ENCODE results near the gene THOC7.

THOC7 gene

DNA sequence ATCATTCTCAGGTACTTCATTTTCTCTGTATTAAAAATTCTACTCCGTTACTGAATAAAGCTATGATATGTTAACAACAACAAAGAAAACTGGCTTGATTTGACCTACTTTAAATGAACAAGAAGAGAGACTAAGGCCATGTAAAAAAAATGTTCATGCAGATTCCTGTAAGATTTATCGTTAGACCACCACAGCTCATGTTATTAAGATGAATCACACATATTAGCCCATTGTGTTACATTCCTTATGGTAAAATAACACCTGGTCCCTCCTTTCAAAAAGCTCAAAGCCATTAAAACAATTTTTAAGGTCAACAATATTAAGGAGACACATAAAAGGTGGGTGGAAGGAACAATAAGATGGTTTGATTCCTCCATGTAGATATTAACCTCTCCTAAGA lies 6.3 kb downstream of the THOC7 start:
- H3K4me2 ChIP-seq (ENCODE audit: low read length), result no peak overlapping the region
- H3K4me3 ChIP-seq (ENCODE audit: low read length), result no peak overlapping the region
- peaks cover 4% of the 10 kb centered on the region for H3K4me1 ChIP-seq (ENCODE audit: low read length)
- peaks cover 94% of the 10 kb centered on the region for H3K79me2 ChIP-seq (ENCODE audit: low read length)
- no peak overlapping the region for H2AFZ ChIP-seq (ENCODE audit: low read depth, low read length)
- no peaks in the 10 kb centered on the region for H3K9me3 ChIP-seq (ENCODE audit: insufficient read depth, low read length)
- H4K20me1 ChIP-seq (ENCODE audit: insufficient read depth, low read length), result peaks cover 17% of the 10 kb centered on the region; the same call in 1 of the 2 replicates
- no peak overlapping the region for H3K27ac ChIP-seq (ENCODE audit: low read length)
- TF ChIP-seq EZH2phosphoT487 (IDR thresholded peaks at IDR 0.05; ENCODE audit: low read depth), result no peak
- TF ChIP-seq, protein P1, sequence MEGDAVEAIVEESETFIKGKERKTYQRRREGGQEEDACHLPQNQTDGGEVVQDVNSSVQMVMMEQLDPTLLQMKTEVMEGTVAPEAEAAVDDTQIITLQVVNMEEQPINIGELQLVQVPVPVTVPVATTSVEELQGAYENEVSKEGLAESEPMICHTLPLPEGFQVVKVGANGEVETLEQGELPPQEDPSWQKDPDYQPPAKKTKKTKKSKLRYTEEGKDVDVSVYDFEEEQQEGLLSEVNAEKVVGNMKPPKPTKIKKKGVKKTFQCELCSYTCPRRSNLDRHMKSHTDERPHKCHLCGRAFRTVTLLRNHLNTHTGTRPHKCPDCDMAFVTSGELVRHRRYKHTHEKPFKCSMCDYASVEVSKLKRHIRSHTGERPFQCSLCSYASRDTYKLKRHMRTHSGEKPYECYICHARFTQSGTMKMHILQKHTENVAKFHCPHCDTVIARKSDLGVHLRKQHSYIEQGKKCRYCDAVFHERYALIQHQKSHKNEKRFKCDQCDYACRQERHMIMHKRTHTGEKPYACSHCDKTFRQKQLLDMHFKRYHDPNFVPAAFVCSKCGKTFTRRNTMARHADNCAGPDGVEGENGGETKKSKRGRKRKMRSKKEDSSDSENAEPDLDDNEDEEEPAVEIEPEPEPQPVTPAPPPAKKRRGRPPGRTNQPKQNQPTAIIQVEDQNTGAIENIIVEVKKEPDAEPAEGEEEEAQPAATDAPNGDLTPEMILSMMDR (IDR thresholded peaks at IDR 0.05; ENCODE audit: low read depth, low read length), result no peak
- no peak overlapping the region for H3K9ac ChIP-seq (ENCODE audit: low read length)
- H3K27me3 ChIP-seq (ENCODE audit: low read depth, low read length), result no peaks in the 10 kb centered on the region
- H3K36me3 ChIP-seq (replicated peaks; ENCODE audit: low read depth, low read length), result peaks cover 2% of the 10 kb centered on the region

DNA sequence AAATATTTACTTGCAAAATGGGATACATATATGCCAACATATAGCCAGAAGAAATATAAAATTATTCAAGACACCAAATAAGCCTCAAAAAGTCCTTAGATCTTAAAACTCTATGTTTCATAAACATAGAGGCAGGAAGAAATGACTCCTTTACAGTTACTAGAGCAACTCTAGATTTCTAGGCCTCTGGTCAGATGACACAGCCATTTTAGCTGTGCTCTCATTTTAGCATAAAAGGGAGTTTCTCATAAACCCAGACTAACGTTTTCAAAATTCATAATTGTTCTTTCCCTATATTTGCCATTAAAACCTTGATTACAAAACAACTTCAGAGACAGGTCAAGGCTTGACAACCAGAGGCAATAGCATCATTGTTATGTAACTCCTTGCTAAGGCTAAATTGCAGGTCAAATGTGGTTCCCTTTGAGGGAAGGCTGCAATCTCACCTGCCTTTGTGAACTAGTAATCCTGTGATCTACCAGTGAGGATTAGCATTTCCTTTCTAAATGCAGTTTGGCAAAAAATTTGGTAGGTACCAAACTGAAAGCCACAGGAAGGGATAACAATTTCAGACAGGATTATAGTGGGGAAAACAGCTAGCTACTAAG lies 8.2 kb downstream of the THOC7 start:
- Histone ChIP-seq H3K4me1 (ENCODE audit: low read length) (no peaks in the 10 kb centered on the region), H2AFZ (ENCODE audit: low read depth, low read length) (no peak overlapping the region), H3K27ac (ENCODE audit: low read length) (no peak overlapping the region), H3K36me3 (replicated peaks; ENCODE audit: low read depth, low read length) (peaks cover 2% of the 10 kb centered on the region), H3K4me3 (ENCODE audit: low read length) (no peak overlapping the region), H3K9me3 (ENCODE audit: insufficient read depth, low read length) (no peaks in the 10 kb centered on the region), H3K4me2 (ENCODE audit: low read length) (no peak overlapping the region), H4K20me1 (ENCODE audit: insufficient read depth, low read length) (peaks cover 24% of the 10 kb centered on the region; the same call in 1 of the 2 replicates), H3K79me2 (ENCODE audit: low read length) (peaks cover 90% of the 10 kb centered on the region), H3K27me3 (ENCODE audit: low read depth, low read length) (no peaks in the 10 kb centered on the region), H3K9ac (ENCODE audit: low read length) (no peak overlapping the region)
- TF ChIP-seq, protein P1 (IDR thresholded peaks at IDR 0.05; ENCODE audit: low read depth, low read length), result no peak
- no peak for TF ChIP-seq EZH2phosphoT487 (IDR thresholded peaks at IDR 0.05; ENCODE audit: low read depth)

DNA sequence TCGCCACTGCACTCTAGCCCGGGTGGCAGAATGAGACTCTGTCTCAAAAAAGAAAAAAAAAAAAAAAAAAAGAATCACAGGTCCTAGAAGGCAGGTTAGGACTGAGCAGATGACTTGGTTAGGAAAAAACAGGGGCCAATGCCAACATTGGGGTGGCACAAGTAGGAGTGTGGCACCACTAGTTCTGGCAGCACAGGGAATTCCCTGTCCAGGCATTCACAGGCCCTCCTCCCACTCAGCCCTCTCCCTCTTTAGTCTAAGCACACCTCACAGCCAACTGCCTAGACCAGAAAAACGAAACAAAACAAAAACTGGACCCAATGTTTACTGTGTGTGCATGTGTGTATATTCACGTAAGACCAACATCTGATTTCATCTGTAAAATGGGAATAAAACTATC lies 10.5 kb downstream of the THOC7 start:
- H3K9me3 ChIP-seq (ENCODE audit: insufficient read depth, low read length), result no peaks in the 10 kb centered on the region
- H3K9ac ChIP-seq (ENCODE audit: low read length), result no peak overlapping the region
- H4K20me1 ChIP-seq (ENCODE audit: insufficient read depth, low read length), result peaks cover 19% of the 10 kb centered on the region; the same call in 1 of the 2 replicates
- TF ChIP-seq, protein P1 (IDR thresholded peaks at IDR 0.05; ENCODE audit: low read depth, low read length), result no peak
- TF ChIP-seq EZH2phosphoT487 (IDR thresholded peaks at IDR 0.05; ENCODE audit: low read depth), result no peak
- peaks cover 77% of the 10 kb centered on the region for H3K79me2 ChIP-seq (ENCODE audit: low read length)
- H3K4me3 ChIP-seq (ENCODE audit: low read length), result no peak overlapping the region
- no peaks in the 10 kb centered on the region for H3K27me3 ChIP-seq (ENCODE audit: low read depth, low read length)
- no peak overlapping the region for H3K4me2 ChIP-seq (ENCODE audit: low read length)
- H3K4me1 ChIP-seq (ENCODE audit: low read length), result no peaks in the 10 kb centered on the region
- peaks cover 2% of the 10 kb centered on the region for H3K36me3 ChIP-seq (replicated peaks; ENCODE audit: low read depth, low read length)
- H3K27ac ChIP-seq (ENCODE audit: low read length), result no peak overlapping the region
- no peak overlapping the region for H2AFZ ChIP-seq (ENCODE audit: low read depth, low read length)

DNA sequence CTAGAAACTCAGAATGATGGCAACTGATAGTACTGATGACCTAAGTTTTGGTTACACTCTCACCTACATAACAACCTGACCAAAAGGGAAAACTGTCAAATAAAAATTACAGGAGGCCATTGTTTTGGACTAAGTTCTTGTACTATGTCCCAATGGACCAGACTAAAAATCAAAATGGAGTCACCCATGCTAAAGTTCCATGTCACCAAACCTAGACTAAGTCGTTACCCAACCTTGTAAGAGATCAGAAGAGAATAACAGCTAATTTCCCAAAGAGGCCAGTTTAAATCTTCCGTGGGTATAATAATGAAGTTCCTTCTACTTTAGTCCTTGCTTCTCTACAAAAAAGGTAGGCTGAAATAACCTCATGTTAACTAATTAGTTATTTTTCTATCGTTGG lies 12.3 kb downstream of the THOC7 start:
- H3K36me3 ChIP-seq (replicated peaks; ENCODE audit: low read depth, low read length), result peaks cover 2% of the 10 kb centered on the region
- TF ChIP-seq, protein P1 (IDR thresholded peaks at IDR 0.05; ENCODE audit: low read depth, low read length), result no peak
- no peak for TF ChIP-seq EZH2phosphoT487 (IDR thresholded peaks at IDR 0.05; ENCODE audit: low read depth)
- H4K20me1 ChIP-seq (ENCODE audit: insufficient read depth, low read length), result 0 out of 2 replicates have a peak, but pooled peaks cover 10% of the 10 kb centered on the region
- H3K4me3 ChIP-seq (ENCODE audit: low read length), result no peak overlapping the region
- H3K9ac ChIP-seq (ENCODE audit: low read length), result no peak overlapping the region
- no peaks in the 10 kb centered on the region for H3K9me3 ChIP-seq (ENCODE audit: insufficient read depth, low read length)
- no peak overlapping the region for H3K27ac ChIP-seq (ENCODE audit: low read length)
- H3K4me2 ChIP-seq (ENCODE audit: low read length), result no peak overlapping the region
- no peaks in the 10 kb centered on the region for H3K4me1 ChIP-seq (ENCODE audit: low read length)
- H3K79me2 ChIP-seq (ENCODE audit: low read length), result peaks cover 66% of the 10 kb centered on the region
- no peaks in the 10 kb centered on the region for H3K27me3 ChIP-seq (ENCODE audit: low read depth, low read length)
- H2AFZ ChIP-seq (ENCODE audit: low read depth, low read length), result no peak overlapping the region
